T follicular helper cell (primary cell): ENCODE measurements around the gene ATP9B.
"Not testable (repeated sequence)": the region's sequence is repeated elsewhere in the genome, so short reads cannot be mapped to it uniquely, and the experiment has no call there.

Source experiments
- DNase-seq: peaks from one replicate; pipeline ENCODE4 v3.0.0-alpha.2; 2020; ENCODE audit warnings: low read depth

Gene ATP9B

GRCh38 chr18:79070486-79070885 is 1.3 kb downstream of the ATP9B start:
- DNase-seq: no peak

- DNase-seq: no peak
Observed at GRCh38 chr18:79071037-79071436, 1.8 kb downstream of the ATP9B start.

- no peak for DNase-seq
Observed at GRCh38 chr18:79071503-79072210, 2.5 kb downstream of the ATP9B start.

GRCh38 chr18:79072655-79073054 is 3.5 kb downstream of the ATP9B start:
- not testable (repeated sequence) for DNase-seq

GRCh38 chr18:79077181-79077580 is 8.0 kb downstream of the ATP9B start:
- DNase-seq: no peak

- not testable (repeated sequence) for DNase-seq
Observed at GRCh38 chr18:79078791-79079190, 9.6 kb downstream of the ATP9B start.

GRCh38 chr18:79092874-79093273 is 23.7 kb downstream of the ATP9B start:
- DNase-seq: no peak

GRCh38 chr18:79093986-79094385 is 24.8 kb downstream of the ATP9B start:
- DNase-seq: no peak

- DNase-seq: no peak
Observed at GRCh38 chr18:79095216-79095615, 26.0 kb downstream of the ATP9B start.

GRCh38 chr18:79100944-79101343 is 31.8 kb downstream of the ATP9B start:
- DNase-seq: no peak

- no peak for DNase-seq
Observed at GRCh38 chr18:79102886-79103285, 33.7 kb downstream of the ATP9B start.

- no peak for DNase-seq
Observed at GRCh38 chr18:79104137-79104536, 34.9 kb downstream of the ATP9B start.

- DNase-seq: no peak
Observed at GRCh38 chr18:79105455-79105854, 36.3 kb downstream of the ATP9B start.

GRCh38 chr18:79106084-79106483 is 36.9 kb downstream of the ATP9B start:
- DNase-seq: no peak

- DNase-seq: no peak
Observed at GRCh38 chr18:79107886-79108285, 38.7 kb downstream of the ATP9B start.

- DNase-seq: no peak
Observed at GRCh38 chr18:79108549-79109215, 39.5 kb downstream of the ATP9B start.

GRCh38 chr18:79111483-79111882 is 42.3 kb downstream of the ATP9B start:
- no peak for DNase-seq

- no peak for DNase-seq
Observed at GRCh38 chr18:79117385-79117784, 48.2 kb downstream of the ATP9B start.

GRCh38 chr18:79117788-79118187 is 48.6 kb downstream of the ATP9B start:
- no peak for DNase-seq

GRCh38 chr18:79118797-79119196 is 49.6 kb downstream of the ATP9B start:
- DNase-seq: no peak

- no peak for DNase-seq
Observed at GRCh38 chr18:79121746-79122474, 52.7 kb downstream of the ATP9B start.

- no peak for DNase-seq
Observed at GRCh38 chr18:79123948-79124347, 54.8 kb downstream of the ATP9B start.

GRCh38 chr18:79129120-79129519 is 59.9 kb downstream of the ATP9B start:
- no peak for DNase-seq
